SIG-M5 (cell line): ENCODE data around the gene KAT2A.

Source experiments
- DNase-seq: peaks from one replicate; lab custom pipeline; 2025; lab: John Stamatoyannopoulos, UW

KAT2A gene

DNA sequence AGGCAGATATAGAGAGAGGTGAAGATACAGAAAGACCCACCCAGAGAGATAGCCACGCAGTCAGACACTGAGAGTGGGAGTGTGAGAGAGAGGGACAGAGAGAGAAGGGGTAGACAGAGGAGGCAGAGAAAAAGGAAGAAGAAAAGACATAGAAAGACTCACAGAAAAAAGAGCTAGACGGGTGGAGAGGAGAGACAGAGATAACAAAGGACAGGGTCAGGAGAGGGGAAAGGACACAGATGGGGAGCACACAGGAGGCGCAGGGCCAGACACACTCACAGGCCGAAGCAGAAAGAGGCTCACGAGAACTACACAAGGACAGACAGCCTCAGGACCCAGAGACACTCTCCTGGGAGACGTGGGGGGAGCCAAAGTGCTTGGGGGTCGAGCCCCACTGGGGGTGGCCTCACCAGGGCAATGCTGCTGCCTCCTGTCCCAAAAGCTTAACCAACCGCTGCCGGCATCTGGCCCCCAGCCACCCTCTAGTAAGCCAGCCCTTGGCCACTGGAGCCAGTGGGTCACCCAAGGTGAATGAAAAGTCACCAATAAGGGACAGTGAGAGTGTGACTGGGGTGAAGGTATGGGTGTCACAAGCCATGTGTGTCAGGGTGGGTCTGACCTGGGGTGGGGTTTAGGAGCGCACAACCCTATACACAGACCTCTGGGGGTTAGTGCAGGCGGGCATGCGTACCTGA, 26.6 kb downstream of the KAT2A start:
- no peak for DNase-seq

DNA sequence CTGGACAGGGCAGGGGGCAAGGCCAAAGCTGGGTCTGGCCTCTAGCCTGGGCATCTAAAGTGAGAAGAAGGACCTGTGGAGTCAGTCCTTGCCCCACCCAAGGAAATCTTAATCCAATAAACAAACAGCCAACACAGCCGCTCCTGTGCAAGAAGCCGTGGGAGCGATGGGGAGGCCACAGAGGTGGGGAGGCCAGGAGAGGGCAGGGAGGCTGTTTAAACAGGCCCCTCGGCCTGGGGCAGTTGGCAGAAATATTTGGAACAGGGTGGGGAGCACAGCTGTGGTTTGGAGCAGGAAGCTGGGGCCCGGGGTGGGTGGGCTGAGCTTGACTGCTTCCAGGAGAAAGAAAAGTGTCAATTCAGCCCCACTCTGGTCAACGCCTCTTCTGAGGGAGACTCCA, 28.2 kb downstream of the KAT2A start:
- no peak for DNase-seq

DNA sequence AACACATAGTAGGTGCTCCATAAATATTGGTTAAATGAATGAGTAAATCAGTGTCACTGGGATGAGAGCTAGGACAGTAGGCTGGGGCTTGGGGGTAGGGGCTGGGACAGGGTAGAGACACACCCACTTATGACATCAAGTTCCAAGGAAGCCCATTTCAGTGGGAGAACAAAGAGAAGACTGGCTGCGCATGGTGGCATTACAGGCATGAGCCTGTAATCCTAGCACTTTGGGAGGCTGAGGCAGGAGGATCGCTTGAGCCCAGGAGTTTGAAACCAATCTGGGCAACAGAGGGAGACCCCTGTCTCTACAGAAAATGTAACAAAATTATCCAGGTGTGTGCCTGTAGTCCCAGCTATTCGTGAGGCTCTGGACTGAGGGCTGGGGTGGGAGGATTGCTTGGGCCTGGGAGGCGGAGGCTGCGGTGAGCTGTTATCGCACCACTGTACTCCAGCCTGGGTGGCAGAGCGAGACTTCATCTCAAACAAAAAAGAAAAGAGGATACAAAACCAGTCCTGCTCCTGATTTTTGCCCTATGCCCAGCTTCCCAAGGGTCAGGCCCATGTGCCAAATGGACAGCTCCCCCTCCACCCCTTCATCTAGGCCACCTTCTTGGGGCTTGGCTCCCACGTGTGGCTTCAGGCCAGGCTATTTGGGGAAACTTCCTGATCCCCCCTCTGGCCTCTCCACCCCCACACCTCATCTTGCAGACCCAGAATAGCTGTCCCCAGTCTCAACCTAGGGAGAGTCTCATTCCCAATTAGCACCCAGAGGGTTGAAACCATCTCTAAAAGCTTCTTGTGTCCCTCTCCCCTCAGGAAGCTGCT, 30.0 kb downstream of the KAT2A start:
- no peak for DNase-seq

DNA sequence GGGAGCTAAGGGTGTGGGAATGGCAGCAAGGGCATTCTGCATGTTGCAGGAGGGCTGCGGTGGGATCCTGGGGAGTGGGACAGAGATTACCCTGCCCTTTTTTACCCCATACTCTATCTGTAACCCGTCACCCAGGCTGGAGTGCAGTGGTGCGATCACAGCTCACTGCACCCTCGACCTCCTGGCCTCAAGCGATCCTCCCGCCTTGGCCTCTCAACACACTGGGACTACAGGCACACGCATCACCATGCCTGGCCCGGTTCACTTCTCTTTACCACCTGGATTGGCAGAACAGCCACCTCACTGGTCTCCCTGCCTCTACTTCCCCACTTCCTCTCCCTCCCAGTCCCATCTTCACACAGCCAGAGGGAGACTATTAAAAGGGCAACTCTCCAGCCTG, 32.4 kb downstream of the KAT2A start:
- no peak for DNase-seq

GRCh38 chr17:42087736-42088705, 33.1 kb downstream of the KAT2A start:
- no peak for DNase-seq

DNA sequence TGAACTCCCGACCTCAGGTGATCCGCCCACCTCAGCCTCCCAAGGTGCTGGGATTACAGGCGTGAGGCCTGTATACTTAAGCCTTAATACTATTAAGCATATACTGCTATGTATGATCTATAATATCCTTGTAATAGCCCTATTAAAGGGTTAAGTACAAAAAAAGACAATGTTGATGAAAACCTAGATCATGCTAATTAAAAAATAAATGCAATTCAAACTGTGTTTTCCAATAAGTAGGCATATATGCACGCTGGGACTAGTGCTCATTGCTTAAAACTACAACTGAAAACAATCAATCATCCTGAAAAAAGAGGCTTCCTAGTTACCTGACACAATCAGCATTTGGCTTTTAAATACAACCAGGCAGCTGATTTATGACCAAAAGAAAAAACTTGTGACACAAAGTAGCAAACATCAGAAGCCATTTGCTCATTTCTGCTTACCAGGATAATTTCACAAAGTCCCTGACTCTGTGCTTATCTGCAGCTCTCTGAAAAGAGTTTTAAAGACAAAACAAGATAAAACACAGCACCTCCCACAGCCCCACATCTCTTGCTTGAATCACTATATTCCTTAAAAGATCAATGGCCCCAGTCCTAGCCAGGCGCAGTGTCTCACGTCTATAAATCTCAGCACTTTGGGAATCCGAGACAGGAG, 34.0 kb downstream of the KAT2A start:
- no peak for DNase-seq

- no peak for DNase-seq
Observed at GRCh38 chr17:42081516-42082129, 39.5 kb downstream of the KAT2A start.

- DNase-seq = no peak
Observed at GRCh38 chr17:42079541-42079940, 41.6 kb downstream of the KAT2A start.

GRCh38 chr17:42078396-42079043, 42.6 kb downstream of the KAT2A start:
- DNase-seq = no peak

DNA sequence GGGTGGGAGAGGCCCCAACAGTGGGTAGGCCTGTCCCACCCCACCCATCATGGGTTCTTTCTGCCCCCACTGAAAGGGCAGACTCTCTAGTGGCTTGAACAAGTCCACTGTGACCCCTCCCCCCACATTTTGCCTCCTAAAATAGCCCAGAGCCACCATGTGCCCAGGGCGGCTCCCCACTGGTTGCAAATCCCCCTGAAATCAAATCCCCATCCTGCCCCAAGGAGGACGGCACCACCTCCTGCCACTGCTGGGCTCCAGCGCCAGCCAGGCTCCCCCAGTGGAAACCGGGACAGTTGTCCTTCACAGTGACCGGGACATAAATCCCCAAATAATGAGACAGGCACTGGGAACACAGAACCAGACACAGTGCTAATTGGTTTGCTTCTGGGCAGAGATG, 43.4 kb downstream of the KAT2A start:
- no peak for DNase-seq

DNA sequence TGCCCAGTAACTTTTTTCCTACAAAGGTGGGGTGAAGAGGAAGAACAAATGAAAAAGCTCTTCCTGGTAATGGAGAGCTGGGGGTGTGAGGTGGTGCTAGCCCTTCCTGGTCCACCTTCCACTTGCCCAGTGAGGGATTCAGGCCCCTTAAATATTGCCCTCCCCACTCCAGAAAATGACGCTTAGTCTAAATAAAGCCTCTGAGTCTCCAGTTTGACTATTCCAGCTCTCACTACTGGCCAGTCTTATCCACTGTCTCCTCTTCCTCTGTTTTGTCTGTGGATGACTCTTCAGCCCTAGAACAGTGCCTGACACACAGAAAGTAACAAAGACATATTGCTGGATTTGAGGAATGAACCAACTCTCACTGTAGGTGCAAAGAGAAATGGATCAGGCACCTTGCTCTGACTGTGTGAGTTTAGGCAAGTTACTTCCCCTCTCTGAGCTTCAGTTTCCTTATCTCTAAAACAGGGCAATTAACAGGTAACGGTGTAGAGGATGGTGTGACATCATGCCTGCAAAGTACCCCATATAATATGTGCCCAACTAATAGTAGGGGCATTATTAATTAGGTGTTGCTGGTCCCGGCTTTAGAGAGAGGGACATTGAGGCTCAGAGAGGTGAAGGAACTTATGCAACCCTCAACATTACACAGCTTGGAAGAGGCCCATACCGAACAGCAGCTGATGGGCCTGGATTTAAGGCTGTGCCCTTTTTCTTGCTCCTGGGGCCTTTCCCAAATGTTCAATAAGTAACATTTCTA, 44.2 kb downstream of the KAT2A start:
- DNase-seq = no peak

DNA sequence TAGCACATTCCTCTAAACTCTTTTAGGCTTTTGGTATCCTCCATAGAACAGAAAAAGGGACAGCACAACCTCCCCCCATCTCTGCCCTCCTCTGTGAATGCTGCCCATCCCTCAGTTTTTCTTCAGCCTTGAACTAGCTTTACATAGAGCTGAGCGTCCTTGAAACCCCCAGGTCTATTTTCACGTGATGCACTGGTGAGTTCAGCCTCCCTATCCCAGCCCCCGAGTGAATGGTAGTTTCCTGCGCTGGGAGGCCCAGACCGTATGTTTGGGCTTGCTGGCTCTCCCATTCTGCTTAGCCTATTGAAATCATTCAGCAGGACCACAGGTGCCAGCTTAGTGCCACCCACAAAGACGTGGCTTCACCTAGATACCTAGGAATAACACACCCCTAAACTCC, 45.4 kb downstream of the KAT2A start:
- no peak for DNase-seq

DNA sequence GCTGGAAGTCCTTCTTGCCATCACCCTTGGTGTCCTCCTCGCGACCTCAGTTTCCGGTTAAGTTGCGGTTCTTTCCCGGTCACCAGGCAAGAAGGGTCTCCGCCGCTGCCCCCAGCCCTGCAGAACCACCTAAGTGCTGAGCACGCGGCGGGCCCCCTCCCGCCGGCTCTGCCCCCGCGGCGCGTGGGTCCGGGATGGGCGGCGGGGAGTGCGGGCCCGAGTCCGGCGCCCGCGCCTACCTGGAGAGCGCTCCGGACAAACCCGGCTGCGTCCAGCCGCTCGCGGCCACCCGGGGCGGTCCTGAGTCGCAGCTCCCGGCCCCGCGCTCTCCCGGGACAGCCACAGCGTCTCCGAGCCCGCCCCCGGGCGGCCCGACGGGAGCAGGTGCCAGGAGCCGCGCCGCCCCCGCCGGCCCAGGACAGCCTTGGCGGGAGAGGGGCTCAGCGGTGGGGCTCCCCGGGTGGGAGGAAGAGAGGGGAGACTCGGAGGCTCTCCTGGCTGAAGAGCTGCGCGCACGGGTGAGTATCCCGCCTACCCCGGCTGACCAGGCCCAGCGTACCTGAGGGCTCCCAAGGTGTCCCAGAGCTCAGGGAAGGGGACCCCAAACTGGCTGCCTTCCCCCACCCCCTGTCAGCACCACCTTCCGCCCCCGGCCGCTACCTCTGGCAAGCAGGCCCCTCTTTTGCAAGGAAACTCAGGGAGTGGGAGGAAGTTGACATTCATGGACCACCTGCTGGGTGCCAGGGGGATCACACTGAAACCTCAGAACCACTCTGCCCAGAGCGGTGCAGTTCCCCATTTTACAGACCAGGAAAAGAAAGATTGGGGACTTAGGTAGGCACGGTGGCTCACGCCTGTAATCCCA, 48.6 kb downstream of the KAT2A start:
- no peak for DNase-seq

- no peak for DNase-seq
Observed at GRCh38 chr17:42071810-42072209, 49.4 kb downstream of the KAT2A start.

DNA sequence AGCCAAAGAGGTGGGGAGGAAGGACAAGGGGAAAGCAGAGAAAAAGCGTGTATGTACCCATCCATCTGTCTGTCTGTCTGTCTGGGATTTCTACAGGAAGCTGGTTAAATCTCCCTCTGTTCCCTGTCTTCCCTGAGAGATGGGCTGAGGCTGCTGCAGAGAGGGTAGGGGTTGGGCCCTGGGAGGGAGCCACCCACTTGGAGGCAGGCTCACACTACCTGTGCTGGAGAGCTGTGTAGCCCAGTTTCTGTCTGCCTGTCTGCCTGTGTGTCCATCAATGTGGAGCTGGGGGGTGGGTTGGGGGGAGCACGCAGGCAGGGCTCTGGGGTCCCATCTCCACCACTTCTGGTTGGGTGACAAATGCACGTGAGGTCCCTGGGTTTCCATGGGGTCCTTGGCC, 52.2 kb downstream of the KAT2A start:
- no peak for DNase-seq

- no peak for DNase-seq
Observed at GRCh38 chr17:42067371-42068091, 53.6 kb downstream of the KAT2A start.

GRCh38 chr17:42065201-42065600, 56.0 kb downstream of the KAT2A start:
- DNase-seq = no peak
